SU-DHL-6 (cell line): ENCODE measurements around the gene WDR18.

ENCODE experiments used
- H2AFZ ChIP-seq: fragments of 200-600 bp; sonication (generic); 2 replicates; pipeline ENCODE4 v1.6.1; 2014; ENCODE audit warnings: low read depth, mild to moderate bottlenecking, moderate library complexity, mixed read lengths, antibody characterized with exemption, low read length; ENCODE audit not compliant: severe bottlenecking
- H3F3A ChIP-seq: fragments of 200-600 bp; shearing (Covaris generic); 2 replicates; pipeline ENCODE4 v1.6.0; 2016; ENCODE audit warnings: antibody characterized with exemption, mild to moderate bottlenecking; ENCODE audit not compliant: insufficient read depth
- H3K27ac ChIP-seq: fragments of 200-600 bp; sonication (generic); 2 replicates; pipeline ENCODE4 v1.5.1; 2016; ENCODE audit warnings: low read depth, mild to moderate bottlenecking, low read length, moderate library complexity, mixed read lengths
- H3K27me3 ChIP-seq: fragments of 200-600 bp; sonication (generic), shearing (Covaris generic); 2 replicates; pipeline ENCODE4 v1.6.0; 2014; ENCODE audit warnings: mild to moderate bottlenecking, low read length
- H3K36me3 ChIP-seq: fragments of 200-600 bp; sonication (generic); 2 replicates; pipeline ENCODE4 v1.6.1; 2014; ENCODE audit warnings: mild to moderate bottlenecking, low read length, mixed read lengths
- H3K4me2 ChIP-seq: fragments of 300-600, 200-600 bp; shearing (Covaris generic), sonication (generic); 2 replicates; pipeline ENCODE4 v1.6.0; 2014; ENCODE audit warnings: low read length, low read depth, mild to moderate bottlenecking; ENCODE audit not compliant: poor library complexity, severe bottlenecking
- H3K4me3 ChIP-seq: fragments of 200-600 bp; sonication (generic); 2 replicates; pipeline ENCODE4 v1.5.1; 2014; ENCODE audit warnings: antibody characterized with exemption, low read length, mild to moderate bottlenecking, mixed read lengths; ENCODE audit not compliant: insufficient read depth, poor library complexity, severe bottlenecking
- H3K79me2 ChIP-seq: fragments of 200-600 bp; sonication (generic); 2 replicates; pipeline ENCODE4 v1.6.1; 2014; ENCODE audit warnings: mild to moderate bottlenecking, low read length, moderate library complexity; ENCODE audit not compliant: insufficient read depth
- H3K9ac ChIP-seq: fragments of 200-600 bp; sonication (generic); 2 replicates; pipeline ENCODE4 v1.7.0; 2014; ENCODE audit warnings: mild to moderate bottlenecking, low read length
- H3K9me2 ChIP-seq: fragments of 200-600 bp; sonication (generic); replicated peaks from 2 replicates; pipeline ENCODE4 v1.6.1; 2014; ENCODE audit warnings: low read length; ENCODE audit not compliant: insufficient read depth
- H3K9me3 ChIP-seq: fragments of 200-600 bp; sonication (generic); 2 replicates; pipeline ENCODE4 v1.6.1; 2014; ENCODE audit warnings: low read length, mixed read lengths; ENCODE audit not compliant: insufficient read depth
- H4K20me1 ChIP-seq: fragments of 200-600 bp; sonication (generic); 2 replicates; pipeline ENCODE4 v1.6.1; 2014; ENCODE audit warnings: low read depth, mild to moderate bottlenecking, antibody characterized with exemption, low read length, moderate library complexity, mixed read lengths
- EZH2phosphoT487 ChIP-seq: fragments of 200-600 bp; sonication (generic), shearing (Covaris generic); conservative IDR thresholded peaks from 2 replicates; pipeline ENCODE4 v1.6.1; 2018; ENCODE audit warnings: mild to moderate bottlenecking, antibody characterized with exemption, low read length, moderate library complexity, mixed read lengths
- TF ChIP-seq, protein P1 (sequence below): fragments of 200-600 bp; sonication (generic); IDR thresholded peaks from one replicate; pipeline ENCODE4 v1.5.1; 2017; ENCODE audit warnings: antibody characterized with exemption, mild to moderate bottlenecking, low read length, moderate library complexity; ENCODE audit not compliant: insufficient read depth, poor library complexity, severe bottlenecking

The WDR18 gene

DNA sequence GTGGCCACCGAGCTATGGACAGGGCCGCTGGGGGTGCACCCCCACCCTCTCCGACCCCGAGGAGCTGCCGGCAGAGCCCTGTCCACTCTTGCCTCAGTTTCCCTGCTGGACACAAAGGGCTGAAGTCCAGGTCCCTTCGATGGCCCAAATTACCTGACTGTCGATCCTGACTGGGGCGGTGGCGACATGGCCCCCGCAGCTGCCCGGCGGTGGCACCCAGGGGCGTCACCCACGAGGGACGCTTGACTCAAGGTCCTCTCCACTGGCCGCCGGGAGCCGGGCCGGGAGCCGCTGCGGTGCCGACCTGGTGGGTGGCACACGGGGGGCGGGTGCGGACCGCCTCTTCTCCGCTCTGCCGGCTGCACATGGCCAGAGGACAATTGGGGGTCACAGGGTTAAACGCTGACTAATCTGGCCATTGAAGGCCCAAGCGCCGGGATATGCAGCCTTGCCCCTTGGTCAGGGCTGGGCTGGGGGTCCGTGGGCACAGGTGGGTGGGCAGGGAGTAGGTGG is 42.0 kb upstream of the WDR18 start:
- Histone ChIP-seq H3F3A (no peaks in the 10 kb centered on the region), H3K4me2 (no peak overlapping the region), H3K27ac (no peak overlapping the region), H2AFZ (no peak overlapping the region), H3K27me3 (no peaks in the 10 kb centered on the region), H3K36me3 (no peaks in the 10 kb centered on the region), H3K9ac (no peak overlapping the region), H4K20me1 (no peaks in the 10 kb centered on the region), H3K4me3 (no peak overlapping the region), H3K9me2 (no peaks in the 10 kb centered on the region), H3K9me3 (no peaks in the 10 kb centered on the region), H3K79me2 (no peaks in the 10 kb centered on the region)
- TF ChIP-seq EZH2phosphoT487, result no peak
- TF ChIP-seq, protein P1, sequence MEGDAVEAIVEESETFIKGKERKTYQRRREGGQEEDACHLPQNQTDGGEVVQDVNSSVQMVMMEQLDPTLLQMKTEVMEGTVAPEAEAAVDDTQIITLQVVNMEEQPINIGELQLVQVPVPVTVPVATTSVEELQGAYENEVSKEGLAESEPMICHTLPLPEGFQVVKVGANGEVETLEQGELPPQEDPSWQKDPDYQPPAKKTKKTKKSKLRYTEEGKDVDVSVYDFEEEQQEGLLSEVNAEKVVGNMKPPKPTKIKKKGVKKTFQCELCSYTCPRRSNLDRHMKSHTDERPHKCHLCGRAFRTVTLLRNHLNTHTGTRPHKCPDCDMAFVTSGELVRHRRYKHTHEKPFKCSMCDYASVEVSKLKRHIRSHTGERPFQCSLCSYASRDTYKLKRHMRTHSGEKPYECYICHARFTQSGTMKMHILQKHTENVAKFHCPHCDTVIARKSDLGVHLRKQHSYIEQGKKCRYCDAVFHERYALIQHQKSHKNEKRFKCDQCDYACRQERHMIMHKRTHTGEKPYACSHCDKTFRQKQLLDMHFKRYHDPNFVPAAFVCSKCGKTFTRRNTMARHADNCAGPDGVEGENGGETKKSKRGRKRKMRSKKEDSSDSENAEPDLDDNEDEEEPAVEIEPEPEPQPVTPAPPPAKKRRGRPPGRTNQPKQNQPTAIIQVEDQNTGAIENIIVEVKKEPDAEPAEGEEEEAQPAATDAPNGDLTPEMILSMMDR, result no peak

DNA sequence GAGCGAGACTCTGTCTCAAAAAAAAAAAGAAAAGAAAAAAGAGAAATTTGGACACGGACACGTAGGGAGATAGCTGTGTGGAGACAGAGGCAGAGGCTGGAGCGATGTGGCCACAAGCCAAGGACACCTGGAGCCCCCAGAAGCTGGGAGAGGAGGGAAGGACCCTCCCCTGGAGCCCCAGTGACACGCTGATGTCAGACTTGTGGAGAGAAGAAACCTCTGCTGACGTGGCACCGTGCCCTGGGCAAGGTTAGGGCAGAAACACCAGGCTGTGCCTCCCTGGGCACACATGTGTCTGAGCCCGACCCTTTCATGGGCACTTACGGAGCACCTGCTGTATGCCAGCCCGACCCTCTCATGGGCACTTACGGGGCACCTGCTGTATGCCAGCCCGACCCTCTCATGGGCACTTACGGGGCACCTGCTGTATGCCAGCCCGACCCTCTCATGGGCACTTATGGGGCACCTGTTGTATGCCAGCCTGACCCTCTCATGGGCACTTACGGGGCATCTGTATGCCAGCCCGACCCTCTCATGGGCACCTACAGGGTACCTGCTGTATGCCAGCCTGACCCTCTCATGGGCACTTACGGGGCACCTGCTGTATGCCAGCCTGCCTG is 40.5 kb upstream of the WDR18 start:
- no peak overlapping the region for H3K4me2 ChIP-seq
- H3K27me3 ChIP-seq, result no peaks in the 10 kb centered on the region
- no peaks in the 10 kb centered on the region for H3K9me2 ChIP-seq
- no peaks in the 10 kb centered on the region for H3K36me3 ChIP-seq
- no peaks in the 10 kb centered on the region for H3F3A ChIP-seq
- no peak overlapping the region for H3K9ac ChIP-seq
- no peak for TF ChIP-seq EZH2phosphoT487
- TF ChIP-seq, protein P1, result no peak
- no peak overlapping the region for H3K27ac ChIP-seq
- no peak overlapping the region for H2AFZ ChIP-seq
- H3K4me3 ChIP-seq, result no peak overlapping the region
- no peaks in the 10 kb centered on the region for H3K79me2 ChIP-seq
- no peaks in the 10 kb centered on the region for H3K9me3 ChIP-seq
- H4K20me1 ChIP-seq, result no peaks in the 10 kb centered on the region

DNA sequence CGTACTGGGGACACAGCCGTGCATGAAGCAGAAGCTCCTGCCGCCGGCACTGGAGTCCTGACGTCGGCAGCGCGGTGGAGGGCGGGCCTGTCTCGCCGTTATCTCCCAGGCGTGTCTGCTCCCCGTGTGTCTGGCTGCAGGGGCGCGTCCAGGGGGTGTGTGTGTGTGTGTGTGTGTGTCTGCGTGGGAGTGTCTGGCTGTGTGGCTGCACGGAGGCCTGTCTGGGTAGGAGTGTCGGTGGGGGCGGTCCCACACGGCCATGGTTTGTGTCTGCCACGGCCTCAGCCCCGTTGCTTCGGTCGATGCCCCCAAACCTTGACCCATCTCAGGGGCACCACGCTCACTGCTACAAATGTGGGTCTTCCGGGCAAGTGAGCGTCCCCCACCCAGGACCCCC is 40.0 kb upstream of the WDR18 start:
- no peaks in the 10 kb centered on the region for H3K36me3 ChIP-seq
- H3K27ac ChIP-seq, result no peak overlapping the region

More for the DNA sequence above, 40.0 kb upstream of the WDR18 start:
- no peaks in the 10 kb centered on the region for H3K9me3 ChIP-seq
- TF ChIP-seq, protein P1, result no peak
- no peak for TF ChIP-seq EZH2phosphoT487
- no peak overlapping the region for H3K4me2 ChIP-seq
- H3F3A ChIP-seq, result no peaks in the 10 kb centered on the region
- H2AFZ ChIP-seq, result no peak overlapping the region
- no peak overlapping the region for H3K9ac ChIP-seq
- H3K9me2 ChIP-seq, result no peaks in the 10 kb centered on the region
- H3K79me2 ChIP-seq, result no peaks in the 10 kb centered on the region
- no peak overlapping the region for H3K4me3 ChIP-seq
- no peaks in the 10 kb centered on the region for H3K27me3 ChIP-seq
- no peaks in the 10 kb centered on the region for H4K20me1 ChIP-seq
